ENCODE measurements around the gene ZG16B.
A peak's percentile ranks its signal among the peaks of the same experiment; 100 is the strongest.

The ZG16B gene

GRCh38 chr16:2806286-2806685 lies 23.8 kb upstream of the ZG16B start:
- DNase-seq (ENCODE audit: low read depth in 3 of 3), result no peak

GRCh38 chr16:2808181-2808580 lies 21.9 kb upstream of the ZG16B start:
- DNase-seq (ENCODE audit: low read depth in 3 of 3), result no peak

- DNase-seq (ENCODE audit: low read depth in 3 of 3), result no peak
Observed at GRCh38 chr16:2809149-2809760, 20.8 kb upstream of the ZG16B start.

DNA sequence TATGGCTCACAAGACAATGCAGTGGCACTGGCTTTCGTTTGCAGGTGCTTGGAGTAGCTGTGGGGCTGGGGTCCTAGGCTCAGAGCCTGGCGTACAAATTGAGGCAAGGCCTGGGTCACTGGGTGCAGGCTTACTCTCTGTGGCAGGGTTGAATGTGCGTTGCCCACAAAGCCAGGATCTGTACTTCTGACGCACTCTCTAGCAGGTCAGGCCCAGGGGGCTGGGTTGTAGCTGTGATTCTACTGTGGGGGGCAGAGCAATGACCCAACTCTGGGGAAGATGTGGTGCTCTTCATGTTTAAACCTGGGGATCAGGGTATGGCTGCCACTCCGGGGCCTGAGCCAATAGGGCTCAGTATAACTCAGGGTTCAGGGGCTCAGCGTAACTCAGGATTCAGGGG lies 19.5 kb upstream of the ZG16B start:
- DNase-seq (ENCODE audit: low read depth in 3 of 3), result no peak

DNA sequence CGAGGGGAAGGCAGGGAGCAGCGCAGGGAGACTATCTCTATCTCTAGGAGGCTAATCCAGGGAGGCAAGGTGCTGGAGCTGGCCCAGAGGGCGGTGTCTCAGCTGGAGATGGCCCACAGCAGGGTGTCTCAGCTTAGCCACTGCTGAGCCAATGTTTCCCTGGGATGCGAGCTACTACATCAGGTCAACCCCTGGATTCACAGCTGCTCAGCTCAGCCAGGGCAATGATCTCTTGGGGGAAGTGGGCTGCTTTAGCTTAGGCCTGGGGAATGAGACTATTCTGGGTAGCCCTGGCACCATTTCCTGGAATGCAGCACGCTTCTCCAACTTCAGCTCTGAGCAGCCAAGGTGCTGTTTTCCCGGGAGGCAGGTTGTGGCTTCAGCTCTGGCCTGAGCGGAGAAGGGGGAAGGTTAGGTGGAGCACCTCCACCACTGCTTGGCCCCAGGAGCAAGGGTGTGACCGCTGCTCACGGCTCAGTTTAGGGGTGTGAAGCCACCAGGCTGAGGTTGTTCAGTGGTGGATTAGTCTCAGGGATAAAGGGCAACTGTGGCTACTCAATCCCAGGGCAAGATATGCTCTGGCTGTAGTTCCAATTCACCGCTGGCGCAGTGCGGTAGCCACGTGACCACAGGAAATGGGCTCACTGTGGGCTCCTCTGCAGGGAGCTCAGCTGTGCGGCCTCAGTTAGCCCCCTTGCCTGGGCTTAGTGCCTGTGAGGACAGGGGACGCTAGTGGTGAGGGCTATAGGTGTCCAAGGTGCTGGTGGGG lies 18.2 kb upstream of the ZG16B start:
- no peak for DNase-seq (ENCODE audit: low read depth in 3 of 3)

GRCh38 chr16:2813771-2814221 lies 16.3 kb upstream of the ZG16B start:
- DNase-seq (ENCODE audit: low read depth in 3 of 3), result no peak

DNA sequence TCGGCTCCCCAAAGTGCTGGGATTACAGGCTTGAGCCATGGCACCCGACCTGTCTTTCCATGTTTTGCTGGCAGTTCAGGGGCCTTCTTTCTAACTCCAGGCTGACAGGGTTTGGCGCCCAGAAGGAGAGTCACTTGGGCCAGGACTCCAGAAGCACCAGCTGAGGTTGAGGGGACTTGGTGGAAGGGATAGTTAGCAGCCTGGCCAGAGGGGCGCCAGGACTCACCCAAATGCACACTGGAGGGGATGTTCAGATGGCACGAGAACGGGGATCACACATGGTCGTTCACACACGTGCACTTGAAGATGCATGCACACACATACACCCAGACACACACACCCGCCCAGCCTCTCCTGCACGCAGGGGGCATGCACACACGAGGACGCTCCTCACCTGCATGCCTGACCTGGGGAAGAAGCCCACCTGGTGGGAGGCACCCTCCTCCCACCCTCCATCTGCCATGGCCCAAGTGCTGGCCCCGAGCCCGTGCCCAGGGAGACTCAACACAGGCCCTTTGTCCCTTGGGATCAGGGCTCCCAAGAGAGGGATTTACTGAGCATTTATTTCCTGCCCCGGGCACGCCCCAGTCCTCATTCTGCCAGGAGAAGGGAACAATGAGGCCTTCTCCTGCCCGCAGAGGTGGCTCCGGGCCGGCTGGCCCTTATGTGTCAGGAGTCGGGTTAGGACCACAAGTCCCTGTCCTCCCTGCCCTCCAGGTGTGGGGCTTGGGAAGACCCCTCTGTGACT lies 15.4 kb upstream of the ZG16B start:
- no peak for DNase-seq (ENCODE audit: low read depth in 3 of 3)

GRCh38 chr16:2815299-2815771 lies 14.8 kb upstream of the ZG16B start:
- no peak for DNase-seq (ENCODE audit: low read depth in 3 of 3)

DNA sequence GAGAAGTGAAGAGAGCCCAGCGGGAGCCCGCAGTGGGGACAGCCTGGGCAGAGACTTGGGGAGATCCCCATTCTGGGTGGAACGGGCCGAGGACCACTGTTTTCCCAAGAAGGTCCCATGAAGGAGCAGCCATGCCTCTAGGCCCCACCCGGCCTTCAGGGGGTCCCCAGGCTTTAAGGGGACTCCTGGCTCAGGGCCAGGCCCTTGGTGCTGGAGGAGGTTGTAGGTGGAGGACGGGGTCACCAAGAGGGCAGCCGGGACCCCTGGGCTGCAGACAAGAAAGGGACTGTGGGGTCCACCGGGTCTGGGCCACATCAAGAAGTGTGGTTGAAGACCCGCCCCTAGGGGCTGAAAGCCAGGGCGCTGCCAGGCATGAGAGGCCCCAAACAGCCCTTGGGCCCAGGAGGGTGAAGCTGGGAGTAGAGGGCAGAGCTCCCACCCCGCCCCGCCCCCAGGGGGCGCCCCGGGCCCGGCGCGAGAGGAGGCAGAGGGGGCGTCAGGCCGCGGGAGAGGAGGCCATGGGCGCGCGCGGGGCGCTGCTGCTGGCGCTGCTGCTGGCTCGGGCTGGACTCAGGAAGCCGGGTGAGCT lies 13.3 kb upstream of the ZG16B start, which contains the start of gene PRSS21:
Gene PRSS21 (plus strand): TSS at position 487 of the 589 bp plus-strand sequence. CDS start 32 bp downstream, at position 519.
- DNase-seq (ENCODE audit: low read depth in 3 of 3), result peak in 1 of 3 donors; percentile 15

GRCh38 chr16:2817340-2818271 lies 12.5 kb upstream of the ZG16B start:
- DNase-seq (ENCODE audit: low read depth in 3 of 3), result no peak

GRCh38 chr16:2818272-2818876 lies 11.7 kb upstream of the ZG16B start:
- no peak for DNase-seq (ENCODE audit: low read depth in 3 of 3)

- no peak for DNase-seq (ENCODE audit: low read depth in 3 of 3)
Observed at GRCh38 chr16:2819179-2819938, 10.7 kb upstream of the ZG16B start.

GRCh38 chr16:2819939-2820835 lies 9.9 kb upstream of the ZG16B start:
- no peak for DNase-seq (ENCODE audit: low read depth in 3 of 3)

DNA sequence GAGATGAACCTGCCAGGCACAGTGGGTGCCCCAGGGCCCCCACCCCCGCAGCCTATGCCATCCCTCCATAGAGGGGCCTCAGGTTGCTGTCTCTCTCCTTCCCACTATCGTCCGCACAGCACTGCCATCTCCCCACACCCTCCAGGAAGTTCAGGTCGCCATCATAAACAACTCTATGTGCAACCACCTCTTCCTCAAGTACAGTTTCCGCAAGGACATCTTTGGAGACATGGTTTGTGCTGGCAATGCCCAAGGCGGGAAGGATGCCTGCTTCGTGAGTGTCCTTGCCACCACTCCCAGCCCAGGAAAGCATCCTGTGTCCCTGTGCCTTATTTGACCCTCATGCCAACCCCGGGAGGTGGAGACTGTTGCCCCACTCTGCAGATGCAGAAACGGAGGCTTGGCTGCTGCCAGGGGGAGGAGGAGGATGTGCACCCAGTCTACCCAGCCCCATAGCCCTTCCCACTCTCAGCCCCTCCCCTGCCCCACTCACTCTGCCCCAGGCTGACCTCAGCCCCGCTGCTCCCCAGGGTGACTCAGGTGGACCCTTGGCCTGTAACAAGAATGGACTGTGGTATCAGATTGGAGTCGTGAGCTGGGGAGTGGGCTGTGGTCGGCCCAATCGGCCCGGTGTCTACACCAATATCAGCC lies 9.1 kb upstream of the ZG16B start:
- DNase-seq (ENCODE audit: low read depth in 3 of 3), result no peak

DNA sequence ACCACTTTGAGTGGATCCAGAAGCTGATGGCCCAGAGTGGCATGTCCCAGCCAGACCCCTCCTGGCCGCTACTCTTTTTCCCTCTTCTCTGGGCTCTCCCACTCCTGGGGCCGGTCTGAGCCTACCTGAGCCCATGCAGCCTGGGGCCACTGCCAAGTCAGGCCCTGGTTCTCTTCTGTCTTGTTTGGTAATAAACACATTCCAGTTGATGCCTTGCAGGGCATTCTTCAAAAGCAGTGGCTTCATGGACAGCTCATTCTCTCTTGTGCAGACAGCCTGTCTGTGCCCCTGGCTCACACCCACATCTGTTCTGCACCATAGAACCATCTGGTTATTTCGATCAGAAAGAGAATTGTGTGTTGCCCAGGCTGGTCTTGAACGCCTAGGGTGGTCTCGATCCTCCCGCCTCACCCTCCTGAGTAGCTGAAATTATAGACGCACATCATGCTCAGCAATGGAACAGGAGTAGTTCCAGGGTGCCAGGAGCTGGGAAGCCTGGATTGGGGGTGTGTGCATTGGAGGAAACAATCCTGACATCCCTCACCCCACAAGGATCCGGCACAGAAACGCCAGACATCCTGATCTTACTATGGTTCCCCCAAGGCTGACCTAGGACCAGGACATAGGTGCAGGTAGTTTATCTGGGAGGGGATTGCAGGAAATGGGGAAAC lies 8.5 kb upstream of the ZG16B start:
- DNase-seq (ENCODE audit: low read depth in 3 of 3), result no peak

DNA sequence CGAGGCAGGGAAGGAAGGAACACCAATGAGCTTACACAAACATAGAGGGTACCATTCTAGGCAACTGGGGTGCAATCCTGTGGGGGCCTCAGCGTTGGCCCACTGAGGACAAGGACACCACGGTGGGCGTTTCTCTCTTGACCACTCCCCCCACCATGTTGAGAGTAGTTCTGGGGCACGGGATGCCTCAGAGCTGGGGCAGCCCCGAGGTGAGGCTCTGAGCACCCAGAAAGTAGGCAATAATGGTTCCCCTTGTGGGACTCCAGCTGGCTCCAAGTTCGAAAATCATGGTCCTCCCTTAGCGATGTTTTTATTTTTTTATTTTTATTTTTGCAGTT lies 8.0 kb upstream of the ZG16B start:
- no peak for DNase-seq (ENCODE audit: low read depth in 3 of 3)

GRCh38 chr16:2822496-2822895 lies 7.6 kb upstream of the ZG16B start:
- DNase-seq (ENCODE audit: low read depth in 3 of 3), result no peak

GRCh38 chr16:2824626-2825025 lies 5.5 kb upstream of the ZG16B start:
- no peak for DNase-seq (ENCODE audit: low read depth in 3 of 3)

All from stimulated activated CD4-positive, alpha-beta T cell treated with anti-CD3 and anti-CD28 coated beads, TNF-alpha, amount 100 ng/mL, for 48 hours (primary cell).